HepG2 (cell line): ENCODE measurements around the gene TP73. TPM values are rescaled to one million over a fixed set of nuclear protein-coding genes. Genes with fewer than 3 reads are reported as not detected.

ENCODE experiments used
- ARID2 ChIP-seq: sonication (generic); formaldehyde crosslinking; IDR thresholded peaks from 2 replicates; pipeline ENCODE4 v1.8.1; 2022; ENCODE audit warnings: mild to moderate bottlenecking, missing genetic modification reagents, borderline replicate concordance
- BHLHE40 ChIP-seq: IDR thresholded peaks from 2 replicates; pipeline ENCODE4 v1.6.1; 2011; ENCODE audit warnings: low read length, improper control_type of control experiment
- CTCF ChIP-seq: sonication (generic); formaldehyde crosslinking; IDR thresholded peaks from 2 replicates; pipeline ENCODE4 v1.5.0; 2020; ENCODE audit warnings: mild to moderate bottlenecking, missing genetic modification reagents, moderate library complexity
- ELF3 ChIP-seq: IDR thresholded peaks from 2 replicates; pipeline ENCODE4 v1.6.1; 2016; ENCODE audit warnings: missing genetic modification reagents, missing compliant biosample characterization
- HNRNPUL1 ChIP-seq: fragments of 200-400 bp; formaldehyde crosslinking; IDR thresholded peaks from 2 replicates; pipeline ENCODE4 v1.6.1; 2017; ENCODE audit warnings: low read depth, mild to moderate bottlenecking, low read length, moderate library complexity
- IKZF4 ChIP-seq: sonication (generic); formaldehyde crosslinking; IDR thresholded peaks from 2 replicates; pipeline ENCODE4 v1.5.1; 2020; ENCODE audit warnings: borderline replicate concordance, mild to moderate bottlenecking, low read depth, missing genetic modification reagents; ENCODE audit errors: not compliant biosample characterization
- JUN ChIP-seq: sonication (generic); formaldehyde crosslinking; IDR thresholded peaks from 2 replicates; pipeline ENCODE4 v1.4.0; 2020; ENCODE audit warnings: mild to moderate bottlenecking, missing genetic modification reagents
- MTF1 ChIP-seq: sonication (generic); formaldehyde crosslinking; IDR thresholded peaks from 2 replicates; pipeline ENCODE4 v1.5.0; 2020; ENCODE audit warnings: missing genetic modification reagents
- NFRKB ChIP-seq: fragments of 450-650 bp; IDR thresholded peaks from 2 replicates; pipeline ENCODE4 v1.6.1; 2017
- ZBTB4 ChIP-seq: sonication (generic); formaldehyde crosslinking; IDR thresholded peaks from 2 replicates; pipeline ENCODE4 v1.4.0; 2020; ENCODE audit warnings: missing genetic modification reagents, mild to moderate bottlenecking, borderline replicate concordance
- ZNF543 ChIP-seq: sonication (generic); formaldehyde crosslinking; IDR thresholded peaks from 2 replicates; pipeline ENCODE4 v1.4.0; 2020; ENCODE audit warnings: mild to moderate bottlenecking, missing genetic modification reagents
- ZNF572 ChIP-seq: sonication (generic); formaldehyde crosslinking; IDR thresholded peaks from 2 replicates; pipeline ENCODE4 v1.5.1; 2020; ENCODE audit warnings: mild to moderate bottlenecking, missing genetic modification reagents
- ZNF670 ChIP-seq: sonication (generic); formaldehyde crosslinking; IDR thresholded peaks from 2 replicates; pipeline ENCODE4 v1.8.0; 2022; ENCODE audit warnings: mild to moderate bottlenecking, missing genetic modification reagents, borderline replicate concordance
- polyA plus RNA-seq, 8 experiments: library from polyadenylated mRNA; depleted of rRNA in 3 of 8; stranded (reverse) in 7 of 8; unstranded in 1 of 8; fragments of >200 nt; fragmentation: Illumina TruSeq in 4 of 8; extraction: Trizol in 4 of 8; gene quantifications; 2 replicates each; pipeline versions ENCODE4 v1.2.1 to v1.2.3, GENCODE V29; 2011 to 2016; ENCODE audit warnings: low read depth in 4 of 8, missing spikeins in 1 of 8, mixed read lengths in 1 of 8; ENCODE audit not compliant: insufficient read depth in 1 of 8
- total RNA-seq, 5 experiments: library from RNA; depleted of rRNA; stranded (reverse); fragments of >200 nt; fragmentation: Illumina TruSeq; extraction: Trizol; gene quantifications; 2 replicates each; pipeline ENCODE4 v1.2.3, GENCODE V29; 2016; ENCODE audit warnings: low read depth in 1 of 5
- TF ChIP-seq, protein P1 (sequence below): sonication (generic); formaldehyde crosslinking; IDR thresholded peaks from 2 replicates; pipeline ENCODE4 v1.8.1; 2023; ENCODE audit warnings: missing genetic modification reagents, mild to moderate bottlenecking, borderline replicate concordance
- TF ChIP-seq, protein P2 (sequence below): sonication (generic); formaldehyde crosslinking; IDR thresholded peaks from 2 replicates; pipeline ENCODE4 v1.5.0; 2020; ENCODE audit warnings: missing genetic modification reagents
- TF ChIP-seq, protein P3 (sequence below): IDR thresholded peaks from 2 replicates; pipeline ENCODE4 v1.6.1; 2016; ENCODE audit warnings: low read depth, borderline replicate concordance
- TF ChIP-seq, protein P4 (sequence below): sonication (generic); formaldehyde crosslinking; IDR thresholded peaks from 2 replicates; pipeline ENCODE4 v1.4.0; 2020; ENCODE audit warnings: missing genetic modification reagents

The TP73 gene
- total and polyA plus RNA-seq, 2 of the 13 experiments (the other 11 are each of a cell fraction or from before 2014, with no cell fraction given), result 0.49 to 1.1 TPM

DNA sequence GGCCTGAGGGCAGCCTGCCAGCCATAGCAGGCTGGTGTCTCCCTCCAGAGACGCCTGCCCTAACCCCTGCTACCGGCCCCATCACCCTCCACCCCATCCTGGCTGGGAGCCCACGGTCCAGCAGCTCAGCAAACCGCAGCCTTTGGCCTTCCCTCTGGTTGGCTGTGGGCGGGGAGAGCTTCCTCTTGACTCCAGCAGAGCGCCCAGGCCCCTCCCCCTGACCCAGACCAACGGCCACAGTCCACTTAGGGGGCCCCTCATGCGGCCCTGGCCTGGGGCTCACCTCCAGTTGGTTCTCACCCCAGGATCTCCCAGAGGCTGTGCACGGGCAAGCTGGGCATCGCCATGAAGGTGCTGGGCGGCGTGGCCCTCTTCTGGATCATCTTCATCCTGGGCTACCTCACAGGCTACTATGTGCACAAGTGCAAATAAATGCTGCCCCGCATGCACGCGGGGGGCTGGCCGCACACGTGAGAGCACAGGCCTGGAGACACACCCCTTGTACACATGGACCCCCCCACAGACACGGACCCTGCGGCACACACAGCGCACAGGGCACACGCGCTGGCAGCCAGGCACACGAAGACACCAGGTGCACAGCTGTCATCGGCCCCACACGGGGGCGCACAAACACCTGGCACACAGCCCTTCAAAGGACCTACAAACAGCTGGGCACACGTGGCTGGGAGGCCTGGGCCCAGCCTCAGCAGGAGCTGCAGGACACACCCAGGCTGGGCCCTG lies 123.3 kb downstream of the TP73 start (continued):
- TF ChIP-seq CTCF (CRISPR knock-in tag) (peak; percentile 97), JUN (CRISPR knock-in tag) (peak; percentile 29; the same call in 1 of the 2 replicates), IKZF4 (CRISPR knock-in tag) (peak; percentile 65), ZNF543 (CRISPR knock-in tag) (peak; percentile 97), ELF3 (CRISPR knock-in tag) (peak; percentile 59), ZNF572 (CRISPR knock-in tag) (peak; percentile 93; the same call in 1 of the 2 replicates), ZNF670 (CRISPR knock-in tag) (peak; percentile 98), BHLHE40 (peak; percentile 79), NFRKB (no peak), ARID2 (CRISPR knock-in tag) (peak; percentile 97), HNRNPUL1 (0 out of 2 replicates have a peak, but pooled peaks have one; percentile 32), MTF1 (CRISPR knock-in tag) (peak; percentile 63; the same call in 1 of the 2 replicates), ZBTB4 (CRISPR knock-in tag) (0 out of 2 replicates have a peak, but pooled peaks have one; percentile 91)
- TF ChIP-seq, protein P1, sequence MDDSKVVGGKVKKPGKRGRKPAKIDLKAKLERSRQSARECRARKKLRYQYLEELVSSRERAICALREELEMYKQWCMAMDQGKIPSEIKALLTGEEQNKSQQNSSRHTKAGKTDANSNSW (CRISPR knock-in tag), result no peak
- TF ChIP-seq, protein P2, sequence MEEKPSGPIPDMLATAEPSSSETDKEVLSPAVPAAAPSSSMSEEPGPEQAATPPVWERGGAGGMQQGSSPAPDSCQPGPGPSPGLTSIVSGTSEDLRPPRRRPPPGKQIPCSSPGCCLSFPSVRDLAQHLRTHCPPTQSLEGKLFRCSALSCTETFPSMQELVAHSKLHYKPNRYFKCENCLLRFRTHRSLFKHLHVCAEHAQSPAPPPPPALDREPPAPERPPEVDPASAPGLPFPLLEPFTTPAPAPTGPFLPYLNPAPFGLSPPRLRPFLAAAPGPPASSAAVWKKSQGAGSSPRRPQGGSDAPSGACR (CRISPR knock-in tag), result peak; percentile 54
- TF ChIP-seq, protein P3, sequence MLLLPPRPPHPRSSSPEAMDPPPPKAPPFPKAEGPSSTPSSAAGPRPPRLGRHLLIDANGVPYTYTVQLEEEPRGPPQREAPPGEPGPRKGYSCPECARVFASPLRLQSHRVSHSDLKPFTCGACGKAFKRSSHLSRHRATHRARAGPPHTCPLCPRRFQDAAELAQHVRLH (CRISPR knock-in tag), result 0 out of 2 replicates have a peak, but pooled peaks have one; percentile 52
- TF ChIP-seq, protein P4, sequence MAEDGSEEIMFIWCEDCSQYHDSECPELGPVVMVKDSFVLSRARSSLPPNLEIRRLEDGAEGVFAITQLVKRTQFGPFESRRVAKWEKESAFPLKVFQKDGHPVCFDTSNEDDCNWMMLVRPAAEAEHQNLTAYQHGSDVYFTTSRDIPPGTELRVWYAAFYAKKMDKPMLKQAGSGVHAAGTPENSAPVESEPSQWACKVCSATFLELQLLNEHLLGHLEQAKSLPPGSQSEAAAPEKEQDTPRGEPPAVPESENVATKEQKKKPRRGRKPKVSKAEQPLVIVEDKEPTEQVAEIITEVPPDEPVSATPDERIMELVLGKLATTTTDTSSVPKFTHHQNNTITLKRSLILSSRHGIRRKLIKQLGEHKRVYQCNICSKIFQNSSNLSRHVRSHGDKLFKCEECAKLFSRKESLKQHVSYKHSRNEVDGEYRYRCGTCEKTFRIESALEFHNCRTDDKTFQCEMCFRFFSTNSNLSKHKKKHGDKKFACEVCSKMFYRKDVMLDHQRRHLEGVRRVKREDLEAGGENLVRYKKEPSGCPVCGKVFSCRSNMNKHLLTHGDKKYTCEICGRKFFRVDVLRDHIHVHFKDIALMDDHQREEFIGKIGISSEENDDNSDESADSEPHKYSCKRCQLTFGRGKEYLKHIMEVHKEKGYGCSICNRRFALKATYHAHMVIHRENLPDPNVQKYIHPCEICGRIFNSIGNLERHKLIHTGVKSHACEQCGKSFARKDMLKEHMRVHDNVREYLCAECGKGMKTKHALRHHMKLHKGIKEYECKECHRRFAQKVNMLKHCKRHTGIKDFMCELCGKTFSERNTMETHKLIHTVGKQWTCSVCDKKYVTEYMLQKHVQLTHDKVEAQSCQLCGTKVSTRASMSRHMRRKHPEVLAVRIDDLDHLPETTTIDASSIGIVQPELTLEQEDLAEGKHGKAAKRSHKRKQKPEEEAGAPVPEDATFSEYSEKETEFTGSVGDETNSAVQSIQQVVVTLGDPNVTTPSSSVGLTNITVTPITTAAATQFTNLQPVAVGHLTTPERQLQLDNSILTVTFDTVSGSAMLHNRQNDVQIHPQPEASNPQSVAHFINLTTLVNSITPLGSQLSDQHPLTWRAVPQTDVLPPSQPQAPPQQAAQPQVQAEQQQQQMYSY (CRISPR knock-in tag), result 0 out of 2 replicates have a peak, but pooled peaks have one; percentile 59
